T follicular helper cell (primary cell): ENCODE data around the gene ROPN1.
"Not testable (repeated sequence)": the region's sequence is repeated elsewhere in the genome, so short reads cannot be mapped to it uniquely, and the experiment has no call there.

Experiments
- DNase-seq: peaks from one replicate; pipeline ENCODE4 v3.0.0-alpha.2; 2020; ENCODE audit warnings: low read depth

Gene ROPN1

DNA sequence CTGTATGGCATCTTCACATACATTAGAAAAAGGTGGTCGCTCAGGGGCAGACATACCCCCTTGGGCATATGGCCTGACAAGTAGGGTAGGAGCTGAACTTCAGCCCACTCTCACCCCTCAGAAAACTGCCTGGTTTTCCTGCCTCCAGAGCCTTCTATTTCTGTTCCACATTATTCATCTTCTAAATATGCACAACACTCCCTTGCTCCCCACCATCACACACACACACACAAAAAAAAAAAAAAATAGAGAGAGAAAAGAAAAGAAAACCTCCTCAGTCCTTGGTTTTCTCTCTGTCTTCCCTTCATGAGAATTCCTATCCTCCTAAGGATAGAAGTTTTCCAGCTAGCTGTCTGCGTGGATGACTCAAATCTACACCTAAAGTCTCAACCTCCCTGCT lies 5.6 kb upstream of the ROPN1 start:
- no peak for DNase-seq

DNA sequence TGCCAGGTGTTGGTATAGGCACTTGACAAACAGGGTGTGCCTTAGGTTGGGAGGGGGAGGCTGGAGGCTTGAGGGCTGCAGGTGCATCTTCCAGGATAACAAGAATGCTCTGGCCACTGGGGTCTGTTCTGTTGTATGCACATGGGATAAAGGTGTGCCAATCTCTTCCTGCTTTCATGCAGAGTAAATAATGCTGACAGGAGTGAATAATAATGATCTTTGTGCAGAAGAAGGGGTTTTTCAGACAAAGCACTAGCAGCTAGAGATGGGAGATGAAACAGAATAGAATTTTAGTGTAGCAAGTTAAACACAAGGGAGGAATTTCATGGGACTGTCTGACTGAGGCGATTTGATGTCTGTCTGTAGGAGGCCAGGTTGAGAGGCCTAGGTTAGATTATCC lies 1.9 kb upstream of the ROPN1 start:
- no peak for DNase-seq

GRCh38 chr3:123986427-123986826 lies 5.5 kb downstream of the ROPN1 start:
- no peak for DNase-seq

- DNase-seq = no peak
Measured at GRCh38 chr3:123984957-123985356, 7.0 kb downstream of the ROPN1 start.

DNA sequence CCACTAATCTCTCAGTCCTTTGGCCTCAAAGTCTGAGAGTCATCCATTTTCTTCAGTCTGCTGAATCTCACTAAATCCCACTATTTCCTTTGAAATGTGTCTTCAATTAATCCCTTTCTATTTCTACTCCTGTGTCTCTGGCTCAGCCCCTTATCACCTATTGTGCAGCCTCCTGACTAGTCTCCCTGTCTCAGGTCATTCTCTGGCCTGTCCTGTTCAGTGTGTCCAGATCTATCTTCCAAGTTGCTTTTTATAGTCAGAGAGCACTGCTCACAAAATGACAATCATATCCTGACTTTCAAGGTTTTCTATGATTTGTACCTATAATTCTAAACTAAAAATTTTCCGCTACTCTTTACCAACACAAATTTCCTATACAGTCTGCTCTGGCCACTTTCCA lies 7.6 kb downstream of the ROPN1 start:
- no peak for DNase-seq

- not testable (repeated sequence) for DNase-seq
Measured at GRCh38 chr3:123981317-123981716, 10.6 kb downstream of the ROPN1 start.

DNA sequence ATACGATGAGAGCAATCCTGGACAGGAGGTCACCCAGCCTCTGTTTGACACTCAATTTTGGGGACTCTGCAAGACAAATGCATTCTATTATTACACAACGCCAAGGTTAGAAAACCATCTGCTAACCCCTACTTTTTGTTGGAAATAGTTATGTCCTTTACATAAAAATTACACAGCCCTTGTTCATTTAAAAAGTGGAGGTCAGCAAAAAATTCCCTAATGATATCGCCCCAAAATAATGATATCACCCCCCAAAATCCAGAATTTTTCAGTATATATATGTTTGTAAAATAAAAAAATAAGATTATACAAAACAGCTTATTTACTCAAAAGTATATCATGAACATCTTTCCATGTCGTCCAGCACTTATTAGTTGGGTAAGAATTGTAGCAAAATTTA lies 11.4 kb downstream of the ROPN1 start:
- no peak for DNase-seq

- not testable (repeated sequence) for DNase-seq
Measured at GRCh38 chr3:123979525-123980501, 12.1 kb downstream of the ROPN1 start.

DNA sequence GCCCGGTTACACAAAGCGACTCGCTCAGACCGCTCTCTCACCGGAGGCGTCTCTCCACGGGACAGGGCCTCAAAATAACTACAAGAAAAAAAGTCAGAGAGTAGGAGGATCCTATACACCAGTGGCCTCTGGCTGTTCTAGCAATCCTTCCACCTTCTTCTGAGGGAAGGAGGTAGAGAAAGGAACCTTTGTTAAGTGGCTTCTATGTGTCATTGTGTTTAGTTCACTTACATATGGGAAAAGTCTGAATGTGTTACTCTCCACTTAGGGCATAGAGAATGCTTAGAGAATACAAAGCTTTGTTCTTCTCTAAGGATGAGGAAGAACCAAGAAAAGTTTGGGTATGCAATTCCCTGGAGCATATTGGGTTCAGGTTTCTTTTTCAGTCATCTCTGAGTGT lies 15.0 kb downstream of the ROPN1 start:
- not testable (repeated sequence) for DNase-seq

DNA sequence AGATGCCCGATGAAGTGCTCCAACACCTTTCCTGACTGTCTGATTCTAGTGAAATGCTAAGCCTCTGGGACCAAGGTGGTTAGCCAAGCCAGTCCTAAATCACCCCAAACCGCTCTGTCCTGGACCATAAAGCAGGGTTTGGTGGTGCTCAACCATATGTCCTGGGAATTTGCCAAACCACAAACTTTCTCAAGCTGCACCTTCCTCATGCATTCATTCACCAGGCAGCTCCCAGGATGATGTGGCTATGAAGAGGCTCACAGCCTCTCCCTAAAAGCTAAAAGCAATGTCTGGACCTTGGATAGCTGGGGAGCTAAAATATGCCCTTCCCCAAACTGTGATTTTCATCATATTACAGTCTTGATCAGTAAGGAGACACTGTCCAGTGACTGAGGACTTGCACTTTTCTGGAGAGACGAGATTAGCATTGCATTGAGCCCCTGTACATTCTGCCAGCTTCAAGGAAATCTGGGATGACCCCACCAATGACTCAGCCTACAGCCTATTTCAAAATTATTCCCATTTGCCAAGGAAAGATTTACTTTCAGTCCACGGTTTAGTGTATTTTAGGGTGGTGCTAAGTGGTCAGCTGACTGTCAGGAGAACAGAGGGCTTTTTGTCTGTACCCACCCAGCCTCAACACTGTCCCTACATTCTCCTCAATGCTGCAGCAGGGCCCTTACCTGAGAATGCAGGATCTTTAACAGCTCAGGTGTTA lies 15.6 kb downstream of the ROPN1 start:
- DNase-seq = not testable (repeated sequence)

DNA sequence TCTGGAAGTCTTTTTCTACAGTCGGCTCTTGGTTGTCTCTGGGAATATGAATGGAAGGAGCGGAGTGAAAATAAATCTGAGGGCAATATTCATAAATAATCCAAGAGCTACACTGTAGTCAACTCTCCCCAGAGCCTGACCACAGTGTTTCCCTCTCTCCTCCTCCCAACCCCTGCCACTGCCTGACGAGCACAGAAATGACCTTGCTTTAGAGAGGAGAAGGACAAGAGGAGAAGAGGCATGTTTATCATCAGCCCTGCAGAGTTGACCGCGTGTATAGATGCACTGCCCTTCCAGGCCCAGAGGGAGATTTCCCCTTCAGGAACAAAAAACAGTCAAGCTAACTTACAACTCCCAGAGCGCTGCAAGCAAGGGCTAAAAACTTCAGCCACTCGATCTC lies 16.9 kb downstream of the ROPN1 start:
- not testable (repeated sequence) for DNase-seq

- no peak for DNase-seq
Measured at GRCh38 chr3:123971406-123971805, 20.5 kb downstream of the ROPN1 start.

- not testable (repeated sequence) for DNase-seq
Measured at GRCh38 chr3:123967260-123967659, 24.7 kb downstream of the ROPN1 start.

DNA sequence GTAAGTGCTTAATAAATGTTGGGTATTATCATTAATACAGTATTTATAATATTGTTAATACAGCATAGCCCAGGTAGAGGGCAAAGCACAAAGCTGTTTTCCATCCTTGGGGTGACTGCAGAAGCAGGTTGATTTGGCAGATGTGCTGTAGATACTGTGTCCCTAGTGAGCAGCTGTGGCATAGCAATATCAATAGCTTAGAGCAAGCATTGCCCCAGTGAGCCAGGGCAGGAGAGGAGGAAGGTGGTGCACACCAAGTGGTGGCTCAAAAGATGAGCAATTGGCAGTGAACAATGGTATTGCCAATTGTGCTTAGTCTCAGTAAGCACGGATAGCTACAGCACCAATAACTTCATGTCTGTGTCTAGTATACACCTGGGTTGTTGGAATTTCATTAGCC lies 25.1 kb downstream of the ROPN1 start:
- DNase-seq = not testable (repeated sequence)

DNA sequence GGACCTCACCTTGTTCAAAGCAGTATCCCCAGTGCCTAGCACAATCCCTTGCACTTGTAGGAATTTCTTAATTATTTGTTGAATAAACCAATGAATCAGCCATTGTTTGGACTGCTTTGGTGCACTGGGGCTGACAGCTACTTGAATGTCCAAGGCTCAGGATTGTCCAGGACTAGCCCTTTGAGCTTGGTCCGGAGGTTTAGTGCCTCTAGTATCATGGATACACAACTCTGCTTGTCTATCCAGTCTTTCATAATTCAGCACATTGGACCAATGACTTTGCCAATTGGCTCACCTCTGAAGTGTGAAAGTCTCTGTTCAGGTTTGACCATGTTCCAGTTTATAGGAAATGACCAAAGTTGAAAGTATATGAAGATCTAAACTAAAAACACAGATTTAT lies 27.1 kb downstream of the ROPN1 start:
- DNase-seq = not testable (repeated sequence)

DNA sequence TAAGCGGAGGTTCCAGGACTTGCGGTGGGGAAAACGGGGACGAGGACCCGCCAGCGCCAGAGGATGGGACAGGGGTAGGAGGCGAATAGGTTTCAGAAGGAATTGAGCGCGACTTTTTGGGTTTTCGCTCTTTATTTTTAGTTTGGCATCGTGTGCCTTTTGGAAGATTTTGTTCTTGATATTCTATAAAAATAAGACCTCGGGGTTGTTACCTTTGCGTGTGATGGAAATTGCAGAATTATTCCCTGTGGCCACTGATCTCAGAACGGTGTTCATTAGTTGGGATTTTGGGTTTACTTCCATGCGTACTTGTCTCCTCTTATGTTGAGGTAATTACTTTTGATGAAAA lies 30.4 kb downstream of the ROPN1 start:
- no peak for DNase-seq

- DNase-seq = peak; percentile 63
Measured at GRCh38 chr3:123960781-123961507, 31.0 kb downstream of the ROPN1 start, which contains the start of gene CCDC14. Gene CCDC14 (minus strand): TSS chr3:123961229. CDS start chr3:123961173, 56 bp downstream.

DNA sequence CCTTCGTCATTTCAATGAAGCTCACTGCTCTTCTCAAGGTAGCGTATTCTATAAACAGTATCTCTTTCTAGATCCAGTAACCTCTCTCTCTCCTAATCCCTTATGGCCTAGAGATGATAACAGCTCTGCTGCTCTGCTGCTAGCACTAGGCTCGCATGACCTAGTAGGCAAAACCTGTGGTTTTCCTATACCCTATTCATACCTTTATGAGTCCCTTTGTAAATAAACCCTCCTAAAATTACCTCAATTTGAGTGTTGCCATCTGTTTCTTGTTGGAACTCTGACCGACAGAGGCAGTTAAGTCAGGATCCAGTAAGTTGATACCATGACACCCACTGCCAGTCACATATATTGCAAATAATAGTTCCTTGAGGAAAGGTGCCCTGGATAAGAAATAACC lies 38.2 kb downstream of the ROPN1 start:
- no peak for DNase-seq

GRCh38 chr3:123952844-123953520 lies 38.9 kb downstream of the ROPN1 start:
- DNase-seq = no peak

- DNase-seq = no peak
Measured at GRCh38 chr3:123951522-123952447, 40.1 kb downstream of the ROPN1 start.

DNA sequence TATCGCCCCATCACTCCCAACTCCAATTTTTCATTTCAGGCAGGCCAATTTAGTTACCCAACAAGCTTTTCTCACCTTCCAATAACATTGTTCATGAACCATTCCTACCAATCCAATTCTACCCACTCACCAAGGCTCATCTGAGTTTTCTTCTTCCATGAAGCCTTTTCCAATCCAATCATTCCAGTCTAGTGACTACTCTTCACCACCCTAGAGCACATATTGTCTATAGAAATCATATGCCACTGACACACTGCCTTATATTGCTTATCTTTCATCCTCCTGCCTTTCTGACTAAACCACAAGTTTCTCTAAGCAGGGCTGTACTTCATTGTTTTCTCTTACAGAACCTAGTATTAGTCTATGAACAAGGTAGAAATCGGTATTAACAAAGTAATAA lies 42.3 kb downstream of the ROPN1 start:
- DNase-seq = no peak
